DOHH2 (cell line): ENCODE data around the gene EMP1.

Source experiments
- H3F3A ChIP-seq: fragments of 200-600 bp; sonication (generic), shearing (Covaris generic); 2 replicates; pipeline ENCODE4 v1.6.0; 2016; ENCODE audit warnings: antibody characterized with exemption, mild to moderate bottlenecking; ENCODE audit not compliant: control insufficient read depth, insufficient read depth
- H3K27ac ChIP-seq: fragments of 200-600 bp; sonication (generic); 2 replicates; pipeline ENCODE4 v1.5.1; 2014; ENCODE audit warnings: low read depth, mild to moderate bottlenecking, low read length, moderate library complexity
- H3K27me3 ChIP-seq: fragments of 200-600 bp; sonication (generic); 2 replicates; pipeline ENCODE4 v1.6.1; 2014; ENCODE audit warnings: mild to moderate bottlenecking, low read length, mixed read lengths; ENCODE audit not compliant: control insufficient read depth
- H3K36me3 ChIP-seq: fragments of 200-600 bp; sonication (generic); 2 replicates; pipeline ENCODE4 v1.6.1; 2014; ENCODE audit warnings: mild to moderate bottlenecking, low read length, moderate library complexity, mixed read lengths; ENCODE audit not compliant: control insufficient read depth
- H3K4me1 ChIP-seq: fragments of 200-600 bp; sonication (generic); 2 replicates; pipeline ENCODE4 v1.6.1; 2014; ENCODE audit warnings: mild to moderate bottlenecking, low read length, mixed read lengths; ENCODE audit not compliant: control insufficient read depth
- H3K4me2 ChIP-seq: fragments of 200-600 bp; sonication (generic); 2 replicates; pipeline ENCODE4 v1.6.0; 2014; ENCODE audit warnings: mild to moderate bottlenecking, low read length, moderate library complexity
- H3K4me3 ChIP-seq: fragments of 200-600 bp; sonication (generic); 2 replicates; pipeline ENCODE4 v1.5.1; 2014; ENCODE audit warnings: mild to moderate bottlenecking, low read length, mixed read lengths
- H3K79me2 ChIP-seq: fragments of 200-600 bp; sonication (generic); 2 replicates; pipeline ENCODE4 v1.6.1; 2014; ENCODE audit warnings: mild to moderate bottlenecking, low read length, mixed read lengths; ENCODE audit not compliant: control insufficient read depth
- H3K9me2 ChIP-seq: fragments of 200-600 bp; sonication (generic); replicated peaks from 2 replicates; pipeline ENCODE4 v1.6.1; 2014; ENCODE audit warnings: mild to moderate bottlenecking, low read length, mixed read lengths; ENCODE audit not compliant: control insufficient read depth
- H3K9me3 ChIP-seq: fragments of 200-600 bp; sonication (generic); 2 replicates; pipeline ENCODE4 v1.6.1; 2014; ENCODE audit warnings: antibody characterized with exemption, low read length, mixed read lengths; ENCODE audit not compliant: control insufficient read depth, insufficient read depth
- H4K20me1 ChIP-seq: fragments of 200-600 bp; sonication (generic); 2 replicates; pipeline ENCODE4 v1.6.0; 2014; ENCODE audit warnings: low read depth, mild to moderate bottlenecking, antibody characterized with exemption, low read length, moderate library complexity; ENCODE audit not compliant: control insufficient read depth, insufficient read depth
- EZH2phosphoT487 ChIP-seq: fragments of 200-600 bp; sonication (generic); IDR thresholded peaks from 2 replicates; pipeline ENCODE4 v1.6.1; 2017; ENCODE audit warnings: borderline replicate concordance, mild to moderate bottlenecking, antibody characterized with exemption, low read length, moderate library complexity, mixed read lengths
- TF ChIP-seq, protein P1 (sequence below): fragments of 200-600 bp; sonication (generic); IDR thresholded peaks from one replicate; pipeline ENCODE4 v1.5.1; 2014; ENCODE audit warnings: antibody characterized with exemption, mild to moderate bottlenecking, low read depth, low read length; ENCODE audit not compliant: poor library complexity, severe bottlenecking

EMP1 gene

DNA sequence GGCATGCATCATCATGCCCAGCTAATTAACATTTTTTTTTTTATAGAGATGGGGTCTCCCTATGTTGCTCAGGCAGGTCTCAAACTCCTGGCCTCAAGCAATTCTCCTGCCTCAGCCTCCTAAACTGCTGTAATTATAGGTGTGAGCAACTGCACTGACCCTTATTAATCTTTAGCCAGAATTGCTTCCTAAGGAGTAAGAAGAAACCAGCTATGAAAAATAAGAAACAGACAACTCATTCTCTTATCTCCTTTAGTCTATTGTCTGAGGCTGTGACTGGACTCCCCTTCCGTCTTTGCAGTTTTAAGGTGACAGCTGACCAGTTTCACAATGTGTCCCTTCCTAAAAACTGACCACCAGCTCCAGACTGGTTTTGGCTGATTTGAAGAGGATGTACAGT is 52.4 kb downstream of the EMP1 start:
- Histone ChIP-seq H3K79me2 (no peaks in the 10 kb centered on the region), H4K20me1 (no peaks in the 10 kb centered on the region), H3K4me1 (no peaks in the 10 kb centered on the region), H3K36me3 (no peaks in the 10 kb centered on the region), H3K9me2 (no peaks in the 10 kb centered on the region), H3F3A (no peaks in the 10 kb centered on the region), H3K4me2 (no peak overlapping the region), H3K27ac (no peak overlapping the region), H3K9me3 (no peaks in the 10 kb centered on the region), H3K4me3 (no peak overlapping the region), H3K27me3 (peaks cover 12% of the 10 kb centered on the region; the same call in 1 of the 2 replicates)
- TF ChIP-seq, protein P1, sequence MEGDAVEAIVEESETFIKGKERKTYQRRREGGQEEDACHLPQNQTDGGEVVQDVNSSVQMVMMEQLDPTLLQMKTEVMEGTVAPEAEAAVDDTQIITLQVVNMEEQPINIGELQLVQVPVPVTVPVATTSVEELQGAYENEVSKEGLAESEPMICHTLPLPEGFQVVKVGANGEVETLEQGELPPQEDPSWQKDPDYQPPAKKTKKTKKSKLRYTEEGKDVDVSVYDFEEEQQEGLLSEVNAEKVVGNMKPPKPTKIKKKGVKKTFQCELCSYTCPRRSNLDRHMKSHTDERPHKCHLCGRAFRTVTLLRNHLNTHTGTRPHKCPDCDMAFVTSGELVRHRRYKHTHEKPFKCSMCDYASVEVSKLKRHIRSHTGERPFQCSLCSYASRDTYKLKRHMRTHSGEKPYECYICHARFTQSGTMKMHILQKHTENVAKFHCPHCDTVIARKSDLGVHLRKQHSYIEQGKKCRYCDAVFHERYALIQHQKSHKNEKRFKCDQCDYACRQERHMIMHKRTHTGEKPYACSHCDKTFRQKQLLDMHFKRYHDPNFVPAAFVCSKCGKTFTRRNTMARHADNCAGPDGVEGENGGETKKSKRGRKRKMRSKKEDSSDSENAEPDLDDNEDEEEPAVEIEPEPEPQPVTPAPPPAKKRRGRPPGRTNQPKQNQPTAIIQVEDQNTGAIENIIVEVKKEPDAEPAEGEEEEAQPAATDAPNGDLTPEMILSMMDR, result no peak
- TF ChIP-seq EZH2phosphoT487, result no peak

DNA sequence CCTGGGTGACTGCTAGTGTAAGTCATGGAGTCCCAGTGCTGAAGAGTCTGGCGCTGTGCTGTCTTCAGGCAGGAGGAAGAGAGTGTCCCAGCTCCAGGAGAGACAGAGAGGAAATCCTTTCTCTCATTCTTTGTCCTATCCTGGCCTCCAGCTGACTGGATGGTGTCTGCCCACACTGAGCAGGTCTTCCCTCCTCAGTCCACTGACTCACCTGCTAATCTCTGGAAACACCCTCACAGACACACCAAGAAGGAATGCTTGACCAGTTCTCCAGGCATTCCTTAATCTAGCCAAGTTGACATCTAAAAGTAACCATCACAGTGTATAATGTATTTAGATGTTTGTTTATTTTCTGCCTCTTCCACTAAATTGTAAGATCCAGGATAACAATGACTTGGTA is 53.9 kb downstream of the EMP1 start:
- Histone ChIP-seq H3F3A (no peaks in the 10 kb centered on the region), H3K9me3 (no peaks in the 10 kb centered on the region), H3K4me3 (no peak overlapping the region), H3K9me2 (no peaks in the 10 kb centered on the region), H3K79me2 (no peaks in the 10 kb centered on the region), H3K36me3 (no peaks in the 10 kb centered on the region), H3K4me1 (no peaks in the 10 kb centered on the region), H4K20me1 (no peaks in the 10 kb centered on the region), H3K27ac (no peak overlapping the region), H3K27me3 (peaks cover 12% of the 10 kb centered on the region; the same call in 1 of the 2 replicates), H3K4me2 (no peak overlapping the region)
- TF ChIP-seq, protein P1, result no peak
- no peak for TF ChIP-seq EZH2phosphoT487

DNA sequence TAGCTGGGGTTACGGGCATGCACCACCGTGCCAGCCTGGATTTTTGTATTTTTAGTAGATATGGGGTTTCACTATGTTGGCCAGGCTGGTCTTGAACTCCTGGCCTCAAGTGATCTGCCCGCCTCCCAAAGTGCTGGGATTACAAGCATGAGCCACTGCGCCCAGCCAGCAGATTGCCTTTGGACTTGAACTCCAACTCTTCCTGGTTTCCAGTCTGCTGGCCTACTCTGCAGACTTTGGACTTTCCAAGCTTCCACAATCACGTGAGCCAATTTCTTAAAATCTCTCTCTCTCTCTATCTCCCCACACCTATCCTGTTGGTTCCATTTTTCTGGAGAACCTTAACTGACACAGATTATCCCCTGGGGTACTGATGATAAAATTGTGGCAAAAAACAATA is 55.0 kb downstream of the EMP1 start:
- H3K4me3 ChIP-seq, result no peak overlapping the region
- TF ChIP-seq, protein P1, result no peak
- TF ChIP-seq EZH2phosphoT487, result no peak
- H3K79me2 ChIP-seq, result no peaks in the 10 kb centered on the region
- H3F3A ChIP-seq, result no peaks in the 10 kb centered on the region
- H3K4me1 ChIP-seq, result peaks cover 4% of the 10 kb centered on the region; the same call in 1 of the 2 replicates
- no peak overlapping the region for H3K27ac ChIP-seq
- H4K20me1 ChIP-seq, result no peaks in the 10 kb centered on the region
- H3K4me2 ChIP-seq, result no peak overlapping the region
- peaks cover 12% of the 10 kb centered on the region; the same call in 1 of the 2 replicates for H3K27me3 ChIP-seq
- no peaks in the 10 kb centered on the region for H3K36me3 ChIP-seq
- no peaks in the 10 kb centered on the region for H3K9me3 ChIP-seq
- no peaks in the 10 kb centered on the region for H3K9me2 ChIP-seq
